ENCODE results near the gene ABCF2. TPM values are rescaled to one million over a fixed set of nuclear protein-coding genes. Genes with fewer than 3 reads are reported as not detected.

ABCF2 gene
- total and polyA plus RNA-seq, 2 of the 13 experiments (the other 11 are each of a cell fraction or from before 2014, with no cell fraction given): 16.3 to 42.5 TPM

- no TSS peak for BruUV-seq (replicated peaks)
- Histone ChIP-seq H3K4me1 (ENCODE audit: insufficient read depth, low read length) (peaks cover 18% of the 10 kb centered on the region), H3K9ac (ENCODE audit: insufficient read depth, low read depth, low read length) (no peak overlapping the region), H3K27me3 (ENCODE audit: control insufficient read depth in 1 of 2, insufficient read depth in 2 of 2, low read length in 2 of 2) (peaks cover 4 to 64% of the 10 kb centered on the region in 2 experiments), H3K4me3 (replicated peaks in 1 of 3; ENCODE audit: insufficient read depth in 1 of 3, low read depth in 2 of 3, low read length in 3 of 3) (no peak overlapping the region), H3K36me3 (replicated peaks in 1 of 2; ENCODE audit: control insufficient read depth in 1 of 2, insufficient read depth in 2 of 2, low read length in 2 of 2) (no peaks in the 10 kb centered on the region), H4K20me1 (ENCODE audit: insufficient read depth, low read length) (no peaks in the 10 kb centered on the region), H2AFZ (ENCODE audit: low read length) (no peak overlapping the region), H3K79me2 (ENCODE audit: insufficient read depth, low read length) (no peaks in the 10 kb centered on the region), H3K9me3 (ENCODE audit: low read length) (no peaks in the 10 kb centered on the region), H3K27ac (ENCODE audit: extremely low read length, insufficient read depth, low read length) (no peak overlapping the region), H3K4me2 (ENCODE audit: low read depth, low read length) (no peak overlapping the region)
- DNase-seq (ENCODE audit: low spot score) (no peak), FAIRE-seq (no peak), ATAC-seq (no peak; the same call in 2 of the 3 replicates)
- TF ChIP-seq PAX8 (CRISPR knock-in tag; IDR thresholded peaks at IDR 0.05; ENCODE audit: borderline replicate concordance): no peak
- TF ChIP-seq NFKB2 (CRISPR knock-in tag; IDR thresholded peaks at IDR 0.05; ENCODE audit: borderline replicate concordance): no peak
- no peak for TF ChIP-seq ZNF770 (CRISPR knock-in tag; IDR thresholded peaks at IDR 0.05)
- TF ChIP-seq HMGXB4 (CRISPR knock-in tag; IDR thresholded peaks at IDR 0.05; ENCODE audit: borderline replicate concordance in 1 of 2, low read depth in 1 of 2): no peak
- no peak for TF ChIP-seq ZSCAN29 (CRISPR knock-in tag; conservative IDR thresholded peaks at IDR 0.05)
- TF ChIP-seq ZNF510 (CRISPR knock-in tag; IDR thresholded peaks at IDR 0.05; ENCODE audit: low read depth): no peak
- TF ChIP-seq MAF1 (CRISPR knock-in tag; IDR thresholded peaks at IDR 0.05; ENCODE audit: borderline replicate concordance): no peak
- ChIA-PET CTCF (ENCODE audit: low intra/inter-chr PET ratio, low total read pairs) (no interaction called here), POLR2A (no interaction called here)
- intact Hi-C loops (cut with micrococcal nuclease; ENCODE audit: unreplicated experiment) (no loop called here), in situ Hi-C loops (cut with HindIII; ENCODE audit: extremely low pct_ligation_motif_present, low pct_unique_long_range_greater_than_20kb) (no loop called here)
- WGBS (ENCODE audit: low lambda C conversion rate): 57% methylated on average over 5 of the region's 9 CpGs
These were observed 47.4 kb upstream of the ABCF2 start for GRCh38 chr7:151274396-151274795.
